Kidney epithelial cell (primary cell): ENCODE measurements around the gene SMARCC1. TPM values are rescaled to one million over a fixed set of nuclear protein-coding genes. Genes with fewer than 3 reads are reported as not detected.

Experiments used
- DNase-seq: peaks from one replicate; pipeline ENCODE4 v3.0.0-alpha.2; 2010; ENCODE audit warnings: low read depth
- H3K27me3 ChIP-seq: 2 replicates; pipeline ENCODE4 v1.6.0; 2011; ENCODE audit warnings: low read length; ENCODE audit not compliant: control insufficient read depth, insufficient read depth
- H3K36me3 ChIP-seq: 2 replicates; pipeline ENCODE4 v1.5.1; 2011; ENCODE audit warnings: low read length; ENCODE audit not compliant: control insufficient read depth, insufficient read depth
- H3K4me3 ChIP-seq: 2 replicates; pipeline ENCODE4 v1.5.1; 2011; ENCODE audit warnings: low read depth, mild to moderate bottlenecking, control low read depth, low read length
- total RNA-seq: library from RNA; depleted of rRNA; stranded (reverse); fragments of >200 nt; gene quantifications from 2 replicates; pipeline ENCODE4 v1.2.3, GENCODE V29; 2015
- TF ChIP-seq, protein P1 (sequence below): IDR thresholded peaks from 2 replicates; pipeline ENCODE4 v1.5.1; 2011; ENCODE audit warnings: mild to moderate bottlenecking, moderate library complexity, low read length, control low read depth, inconsistent platforms; ENCODE audit not compliant: insufficient read depth, poor library complexity, severe bottlenecking

Gene SMARCC1
- total RNA-seq, 1 donor from 2014 or later: 94.0 TPM

DNA sequence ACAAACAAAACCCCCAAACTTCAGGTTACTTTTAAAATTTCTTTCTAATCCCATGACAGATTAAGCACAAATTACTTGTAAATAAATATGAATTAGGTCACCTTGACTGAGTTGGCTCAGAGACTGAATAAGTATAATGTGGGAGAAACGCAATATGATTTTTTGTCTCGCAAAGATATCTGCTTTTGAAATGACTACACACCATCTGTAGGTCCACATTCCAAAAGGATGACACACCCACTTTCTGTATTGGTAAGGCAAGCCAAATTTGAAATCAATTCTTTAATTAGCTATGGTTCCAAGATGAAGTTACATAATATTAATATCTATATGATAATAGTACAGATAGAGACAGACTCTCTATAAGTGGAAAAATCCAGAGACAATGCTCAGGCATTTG is 136.1 kb downstream of the SMARCC1 start:
- no peaks in the 10 kb centered on the region for H3K36me3 ChIP-seq
- H3K27me3 ChIP-seq: no peaks in the 10 kb centered on the region

DNA sequence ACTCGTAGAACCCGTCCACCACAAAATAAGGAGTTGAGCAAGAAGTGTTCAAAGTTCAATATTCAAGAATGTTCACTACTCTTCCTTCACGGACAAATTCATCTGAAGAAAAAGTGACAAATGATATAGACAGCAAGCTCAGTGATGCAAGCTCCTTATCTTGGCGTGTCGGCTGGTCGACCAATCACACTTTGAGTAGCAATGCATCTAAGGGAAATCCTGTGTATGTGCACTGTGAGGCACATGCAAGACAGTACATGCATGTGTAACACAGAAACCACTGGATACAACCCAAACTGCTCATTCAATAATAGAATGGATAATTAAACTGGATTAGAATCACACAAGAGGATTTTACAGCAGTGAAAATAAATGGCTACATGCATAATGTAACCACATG is 138.6 kb downstream of the SMARCC1 start:
- Histone ChIP-seq H3K36me3 (no peaks in the 10 kb centered on the region), H3K4me3 (no peak overlapping the region), H3K27me3 (no peaks in the 10 kb centered on the region)
- no peak for DNase-seq
- TF ChIP-seq, protein P1, sequence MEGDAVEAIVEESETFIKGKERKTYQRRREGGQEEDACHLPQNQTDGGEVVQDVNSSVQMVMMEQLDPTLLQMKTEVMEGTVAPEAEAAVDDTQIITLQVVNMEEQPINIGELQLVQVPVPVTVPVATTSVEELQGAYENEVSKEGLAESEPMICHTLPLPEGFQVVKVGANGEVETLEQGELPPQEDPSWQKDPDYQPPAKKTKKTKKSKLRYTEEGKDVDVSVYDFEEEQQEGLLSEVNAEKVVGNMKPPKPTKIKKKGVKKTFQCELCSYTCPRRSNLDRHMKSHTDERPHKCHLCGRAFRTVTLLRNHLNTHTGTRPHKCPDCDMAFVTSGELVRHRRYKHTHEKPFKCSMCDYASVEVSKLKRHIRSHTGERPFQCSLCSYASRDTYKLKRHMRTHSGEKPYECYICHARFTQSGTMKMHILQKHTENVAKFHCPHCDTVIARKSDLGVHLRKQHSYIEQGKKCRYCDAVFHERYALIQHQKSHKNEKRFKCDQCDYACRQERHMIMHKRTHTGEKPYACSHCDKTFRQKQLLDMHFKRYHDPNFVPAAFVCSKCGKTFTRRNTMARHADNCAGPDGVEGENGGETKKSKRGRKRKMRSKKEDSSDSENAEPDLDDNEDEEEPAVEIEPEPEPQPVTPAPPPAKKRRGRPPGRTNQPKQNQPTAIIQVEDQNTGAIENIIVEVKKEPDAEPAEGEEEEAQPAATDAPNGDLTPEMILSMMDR: no peak

More for the DNA sequence above, 136.1 kb downstream of the SMARCC1 start:
- TF ChIP-seq, protein P1: no peak
- DNase-seq: no peak
- H3K4me3 ChIP-seq: no peak overlapping the region

DNA sequence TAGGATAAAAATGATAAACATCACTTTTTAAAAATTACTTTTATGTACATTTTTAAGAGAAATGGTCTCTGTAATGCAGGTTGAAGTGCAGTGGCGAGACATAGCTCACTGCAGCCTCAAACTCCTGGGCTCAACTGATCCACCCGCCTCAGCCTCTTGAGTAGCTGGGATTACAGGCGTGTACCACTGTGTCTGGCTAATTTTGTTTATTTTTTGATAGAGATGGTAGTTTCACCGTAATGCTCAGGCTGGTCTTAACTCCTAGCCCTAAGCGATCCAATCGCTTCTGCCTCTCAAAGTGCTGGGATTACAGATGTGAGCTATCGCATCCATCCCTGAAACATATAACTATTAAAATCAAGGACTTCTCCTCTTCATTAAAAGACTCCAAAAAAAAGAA is 140.0 kb downstream of the SMARCC1 start:
- no peaks in the 10 kb centered on the region for H3K27me3 ChIP-seq
- no peak for DNase-seq
- TF ChIP-seq, protein P1: no peak
- H3K36me3 ChIP-seq: no peaks in the 10 kb centered on the region
- no peak overlapping the region for H3K4me3 ChIP-seq

DNA sequence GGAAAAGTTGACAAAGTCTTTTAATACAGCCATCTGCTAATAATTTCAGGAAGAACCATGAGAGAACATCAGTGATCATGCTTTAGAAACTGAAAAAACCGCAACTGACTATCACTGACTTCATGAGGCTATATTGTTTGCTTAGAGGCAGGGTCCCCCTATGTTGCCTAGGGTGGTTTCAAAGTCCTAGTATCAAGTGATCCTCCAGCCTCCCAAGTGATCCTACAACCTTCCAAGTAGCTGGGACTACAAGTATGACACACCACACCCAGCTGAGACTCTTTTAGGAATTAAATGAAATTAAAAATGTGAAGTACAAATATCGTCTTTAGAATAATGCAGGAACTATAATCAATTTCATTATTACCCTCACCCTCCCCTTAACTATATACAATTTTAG is 144.8 kb downstream of the SMARCC1 start:
- Histone ChIP-seq H3K27me3 (no peaks in the 10 kb centered on the region), H3K36me3 (no peaks in the 10 kb centered on the region), H3K4me3 (no peak overlapping the region)
- no peak for DNase-seq
- TF ChIP-seq, protein P1: no peak

DNA sequence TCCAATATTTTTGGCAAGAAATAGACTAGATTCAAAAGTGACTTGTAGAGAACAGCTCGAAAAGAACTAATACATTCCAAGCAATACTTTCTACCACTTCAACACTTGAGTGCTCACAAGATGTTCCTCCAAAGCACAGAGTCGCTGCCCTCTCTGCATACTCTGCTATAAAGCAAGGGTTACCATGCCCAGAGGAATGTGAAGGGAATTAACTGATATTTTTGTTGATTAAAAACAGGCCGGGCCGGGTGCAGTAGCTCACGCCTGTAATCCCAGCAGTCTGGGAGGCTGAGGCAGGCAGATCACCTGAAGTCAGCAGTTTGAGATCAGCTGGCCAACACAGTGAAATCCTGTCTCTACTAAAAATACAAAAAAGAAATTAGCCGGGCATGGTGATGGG is 145.5 kb downstream of the SMARCC1 start:
- Histone ChIP-seq H3K36me3 (no peaks in the 10 kb centered on the region), H3K27me3 (no peaks in the 10 kb centered on the region), H3K4me3 (no peak overlapping the region)
- TF ChIP-seq, protein P1: no peak
- no peak for DNase-seq

DNA sequence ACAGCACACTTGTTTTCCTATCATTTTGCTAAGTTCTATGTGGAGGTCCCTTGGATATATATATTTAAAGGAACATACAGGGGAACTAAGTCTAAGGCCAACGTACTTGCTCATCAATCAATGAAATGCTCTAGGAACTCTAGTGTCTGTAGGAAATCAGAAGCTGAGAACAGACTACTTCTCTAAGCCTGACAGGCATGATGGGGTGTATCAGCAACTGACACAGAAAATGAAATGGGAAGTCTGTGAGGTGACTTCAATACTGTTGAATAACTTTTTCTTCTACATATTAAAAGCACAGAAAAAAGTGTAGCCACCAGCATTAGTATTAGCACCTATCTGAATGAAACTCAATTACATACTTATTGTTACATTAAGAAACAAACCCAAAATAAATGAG is 146.2 kb downstream of the SMARCC1 start:
- TF ChIP-seq, protein P1: no peak
- Histone ChIP-seq H3K4me3 (no peak overlapping the region), H3K27me3 (no peaks in the 10 kb centered on the region), H3K36me3 (no peaks in the 10 kb centered on the region)
- no peak for DNase-seq
